Measurements from ENCODE around the gene RPL35.
"Not testable (repeated sequence)": the region's sequence is repeated elsewhere in the genome, so short reads cannot be mapped to it uniquely, and the experiment has no call there.

RPL35 gene

DNA sequence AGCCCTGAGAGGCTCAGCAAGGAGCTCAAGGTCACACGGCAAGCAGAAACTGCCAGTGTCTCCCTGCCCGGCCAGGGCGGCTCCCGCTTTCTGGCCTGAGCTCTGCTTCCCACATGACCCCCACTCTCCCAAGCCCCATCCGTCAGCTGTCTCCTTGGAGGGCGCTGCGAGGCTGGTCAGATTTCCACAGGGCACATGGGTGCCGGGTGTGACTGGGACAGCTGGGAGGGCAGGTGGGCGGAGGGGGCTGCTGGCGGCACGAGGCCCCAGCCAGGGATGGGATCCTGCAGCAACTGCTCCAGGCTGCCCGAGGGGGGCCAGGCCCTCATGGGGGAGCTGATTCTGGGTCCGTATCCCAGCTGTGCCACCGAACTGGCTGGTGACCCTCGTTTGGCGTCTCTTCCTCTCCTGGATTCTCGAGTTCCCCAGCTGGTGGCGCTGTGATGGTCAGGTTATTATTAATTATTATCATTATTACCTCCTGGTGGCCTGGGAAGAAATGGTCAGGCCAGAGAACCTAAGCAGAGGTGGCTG, 21.4 kb downstream of the RPL35 start:
- H3K27ac ChIP-seq, result no peak overlapping the region
- TF ChIP-seq ZFX (IDR thresholded peaks at IDR 0.05), result no peak
- TF ChIP-seq, protein P1, sequence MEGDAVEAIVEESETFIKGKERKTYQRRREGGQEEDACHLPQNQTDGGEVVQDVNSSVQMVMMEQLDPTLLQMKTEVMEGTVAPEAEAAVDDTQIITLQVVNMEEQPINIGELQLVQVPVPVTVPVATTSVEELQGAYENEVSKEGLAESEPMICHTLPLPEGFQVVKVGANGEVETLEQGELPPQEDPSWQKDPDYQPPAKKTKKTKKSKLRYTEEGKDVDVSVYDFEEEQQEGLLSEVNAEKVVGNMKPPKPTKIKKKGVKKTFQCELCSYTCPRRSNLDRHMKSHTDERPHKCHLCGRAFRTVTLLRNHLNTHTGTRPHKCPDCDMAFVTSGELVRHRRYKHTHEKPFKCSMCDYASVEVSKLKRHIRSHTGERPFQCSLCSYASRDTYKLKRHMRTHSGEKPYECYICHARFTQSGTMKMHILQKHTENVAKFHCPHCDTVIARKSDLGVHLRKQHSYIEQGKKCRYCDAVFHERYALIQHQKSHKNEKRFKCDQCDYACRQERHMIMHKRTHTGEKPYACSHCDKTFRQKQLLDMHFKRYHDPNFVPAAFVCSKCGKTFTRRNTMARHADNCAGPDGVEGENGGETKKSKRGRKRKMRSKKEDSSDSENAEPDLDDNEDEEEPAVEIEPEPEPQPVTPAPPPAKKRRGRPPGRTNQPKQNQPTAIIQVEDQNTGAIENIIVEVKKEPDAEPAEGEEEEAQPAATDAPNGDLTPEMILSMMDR (conservative IDR thresholded peaks at IDR 0.05), result no peak; the same call in 1 of the 2 replicates

DNA sequence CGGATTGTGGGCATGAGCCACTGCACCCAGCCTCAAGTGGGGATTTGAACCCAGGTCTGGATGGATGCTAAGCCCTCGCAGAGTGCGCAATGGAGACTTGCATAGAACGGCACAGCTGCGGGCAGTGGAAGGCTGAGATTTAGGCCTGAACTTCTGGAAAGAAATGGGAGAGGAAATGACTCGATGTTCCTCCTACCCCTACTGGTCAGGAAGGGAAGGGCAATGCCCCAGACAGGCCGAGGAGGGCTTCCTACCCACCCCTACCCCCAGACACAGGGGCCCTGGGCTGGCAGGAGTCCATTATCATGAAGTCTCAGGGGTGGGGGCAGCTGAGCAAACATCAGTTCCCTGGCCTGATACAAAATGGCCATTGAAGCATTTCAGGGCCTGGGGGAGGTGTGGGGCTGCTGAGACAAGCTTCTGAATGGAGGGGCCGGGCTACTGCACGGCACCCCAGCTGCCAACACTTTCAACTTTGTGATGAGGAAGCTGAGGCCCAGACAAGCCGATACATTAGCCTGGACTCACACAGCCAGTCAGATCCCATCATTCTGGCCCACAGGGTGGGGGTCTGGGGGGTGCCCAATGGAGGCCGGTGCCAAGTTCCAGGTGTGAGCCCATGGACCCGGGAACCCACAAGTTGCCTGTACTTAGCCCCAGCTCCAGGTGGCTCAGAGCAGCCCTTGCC, 22.0 kb downstream of the RPL35 start:
- no peak overlapping the region for H3K27ac ChIP-seq
- TF ChIP-seq ZFX (IDR thresholded peaks at IDR 0.05), result no peak
- TF ChIP-seq, protein P1 (conservative IDR thresholded peaks at IDR 0.05), result no peak

DNA sequence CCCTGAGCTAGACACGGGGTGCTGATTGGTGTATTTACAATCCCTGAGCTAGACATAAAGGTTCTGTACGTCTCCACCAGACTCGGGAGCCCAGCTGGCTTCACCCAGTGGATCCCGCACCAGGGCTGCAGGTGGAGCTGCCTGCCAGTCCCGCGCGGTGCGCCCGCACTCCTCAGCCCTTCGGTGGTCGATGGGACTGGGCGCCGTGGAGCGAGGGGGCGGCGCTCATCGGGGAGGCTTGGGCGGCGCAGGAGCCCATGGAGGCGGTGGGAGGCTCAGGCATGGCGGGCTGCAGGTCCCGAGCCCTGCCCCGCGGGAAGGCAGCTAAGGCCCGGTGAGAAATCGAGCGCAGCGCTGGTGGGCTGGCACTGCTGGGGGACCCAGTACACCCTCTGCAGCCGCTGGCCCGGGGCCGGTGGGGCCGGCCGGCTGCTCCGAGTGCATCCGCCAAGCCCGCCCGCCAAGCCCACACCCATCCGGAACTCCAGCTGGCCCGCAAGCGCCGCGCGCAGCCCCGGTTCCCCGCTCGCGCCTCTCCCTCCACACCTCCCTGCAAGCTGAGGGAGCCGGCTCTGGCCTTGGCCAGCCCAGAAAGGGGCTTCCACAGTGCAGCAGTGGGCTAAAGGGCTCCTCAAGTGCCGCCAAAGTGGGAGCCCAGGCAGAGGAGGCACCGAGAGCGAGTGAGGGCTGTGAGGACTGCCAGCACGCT, 23.0 kb downstream of the RPL35 start:
- not testable (repeated sequence) for H3K27ac ChIP-seq

DNA sequence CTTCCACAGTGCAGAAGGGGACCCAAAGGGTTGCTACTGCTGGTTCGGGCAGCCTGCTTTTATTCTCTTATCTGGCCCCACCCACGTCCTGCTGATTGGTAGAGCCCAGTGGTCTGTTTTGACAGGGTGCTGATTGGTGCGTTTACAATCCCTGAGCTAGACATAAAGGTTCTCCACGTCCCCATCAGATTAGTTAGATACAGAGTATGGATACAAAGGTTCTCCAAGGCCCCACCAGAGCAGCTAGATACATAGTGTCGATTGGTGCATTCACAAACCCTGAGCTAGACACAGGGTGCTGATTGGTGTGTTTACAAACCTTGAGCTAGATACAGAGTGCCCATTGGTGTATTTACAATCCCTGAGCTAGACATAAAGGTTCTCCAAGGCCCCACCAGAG, 23.6 kb downstream of the RPL35 start:
- H3K27ac ChIP-seq, result not testable (repeated sequence)

DNA sequence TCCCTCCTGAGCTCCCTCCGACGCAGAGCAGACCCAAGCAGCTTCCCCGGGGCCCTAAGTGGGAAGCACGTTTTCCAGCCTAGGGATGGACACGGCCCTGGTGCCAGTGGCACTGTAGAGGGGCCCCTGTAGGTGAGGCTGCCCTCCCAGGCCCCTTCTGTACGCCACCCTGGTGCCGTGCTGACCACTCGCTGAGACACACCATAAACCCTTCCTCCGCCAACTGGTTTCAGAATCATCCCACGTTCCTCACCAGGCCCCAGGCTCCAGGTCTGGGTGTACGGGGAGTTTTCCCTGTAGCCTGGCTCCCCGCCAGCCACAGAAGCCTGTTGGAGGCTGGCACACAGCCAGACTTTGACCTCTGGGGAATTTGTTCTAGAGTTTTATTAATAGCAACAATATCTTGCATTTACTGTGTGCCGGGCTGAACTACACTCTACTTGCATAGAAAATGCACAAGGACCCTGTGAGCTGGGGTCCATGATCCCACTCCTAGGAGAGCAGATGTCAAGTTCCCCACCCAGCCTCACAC, 26.7 kb downstream of the RPL35 start:
- no peak for TF ChIP-seq ZFX (IDR thresholded peaks at IDR 0.05)
- TF ChIP-seq, protein P1 (conservative IDR thresholded peaks at IDR 0.05), result no peak
- no peak overlapping the region for H3K27ac ChIP-seq

DNA sequence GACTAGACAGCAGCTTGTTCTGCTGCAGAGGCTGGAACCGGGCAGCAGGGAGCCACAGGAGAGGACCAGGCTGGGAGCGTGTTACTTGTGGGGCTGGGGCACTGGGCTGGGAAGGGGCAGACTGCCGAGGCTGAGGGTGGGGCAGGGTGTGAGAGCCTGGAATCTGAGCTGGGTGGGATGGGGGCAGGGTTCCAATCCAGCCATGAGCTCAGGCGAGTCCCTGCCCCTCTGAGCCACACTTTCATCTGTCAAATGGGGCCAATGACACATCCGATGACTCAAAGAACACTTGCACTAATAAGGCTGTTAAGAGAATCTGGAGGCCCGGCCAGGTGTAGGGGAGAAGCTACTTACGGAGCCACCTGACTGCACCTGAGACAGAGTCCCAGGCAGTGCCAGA, 27.2 kb downstream of the RPL35 start:
- TF ChIP-seq, protein P1 (conservative IDR thresholded peaks at IDR 0.05), result no peak
- TF ChIP-seq ZFX (IDR thresholded peaks at IDR 0.05), result no peak
- no peak overlapping the region for H3K27ac ChIP-seq

DNA sequence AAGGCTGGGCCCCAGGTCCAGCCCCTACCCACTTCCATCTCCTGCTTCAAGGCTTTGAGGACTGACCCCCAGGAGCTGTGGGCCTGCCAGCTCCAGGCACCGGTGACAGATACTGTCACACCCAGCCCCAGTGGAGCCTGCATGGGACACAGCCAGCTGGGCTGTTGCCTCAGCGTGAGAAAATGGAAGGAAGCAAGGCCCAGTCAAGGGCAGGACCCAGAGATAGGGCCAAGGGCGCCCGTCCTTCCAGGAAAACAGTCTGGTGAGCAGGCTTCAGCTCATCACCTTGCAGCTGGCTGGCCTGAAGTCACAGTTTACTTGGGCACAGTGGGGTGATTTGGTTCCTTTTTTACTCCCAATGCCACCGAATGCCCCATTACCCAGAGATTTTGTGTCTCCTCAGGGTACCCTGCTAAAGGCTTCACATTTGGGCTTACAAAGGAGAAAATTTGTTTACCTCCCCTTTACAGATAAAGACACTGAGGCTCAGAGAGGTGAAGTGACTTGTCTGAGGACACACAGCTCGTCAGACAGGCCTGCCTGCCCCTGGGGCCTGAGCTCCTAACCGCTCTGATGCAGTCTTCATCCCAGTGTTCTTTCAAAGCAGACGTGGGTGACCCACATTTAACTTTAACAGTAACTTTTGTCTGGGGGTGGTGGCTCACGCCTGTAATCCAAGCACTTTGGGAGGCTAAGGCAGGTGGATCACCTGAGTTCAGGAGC, 30.0 kb downstream of the RPL35 start:
- no peak overlapping the region for H3K27ac ChIP-seq

More for the DNA sequence above, 30.0 kb downstream of the RPL35 start:
- no peak for TF ChIP-seq ZFX (IDR thresholded peaks at IDR 0.05)
- TF ChIP-seq, protein P1 (conservative IDR thresholded peaks at IDR 0.05), result no peak

Data from C4-2B (cell line).